ENCODE data around the gene NPY2R. TPM values are rescaled to one million over a fixed set of nuclear protein-coding genes. Genes with fewer than 3 reads are reported as not detected.

The NPY2R gene
- total and polyA plus RNA-seq, 2 of the 13 experiments (the other 11 are each of a cell fraction or from before 2014, with no cell fraction given): not detected

DNA sequence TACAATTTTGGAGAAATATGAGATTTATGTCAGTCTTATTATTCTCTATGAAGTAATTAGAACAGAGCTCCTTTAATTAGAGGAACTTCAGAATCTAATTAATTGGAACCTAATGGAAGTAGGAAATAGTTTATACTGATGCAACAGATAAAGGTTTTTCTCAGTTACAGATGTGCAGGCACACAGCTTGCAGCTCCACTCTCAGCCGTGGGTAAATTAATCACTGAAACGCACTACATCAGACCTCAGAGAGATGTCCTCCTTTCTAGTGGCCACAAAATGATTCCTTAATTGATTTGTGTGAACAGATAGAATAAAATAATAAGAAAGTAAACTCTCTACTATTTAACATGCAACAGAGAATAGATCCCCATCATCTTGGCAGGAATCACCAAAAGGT lies 21.5 kb upstream of the NPY2R start:
- Histone ChIP-seq H3K36me3 (replicated peaks in 1 of 2; ENCODE audit: control insufficient read depth in 1 of 2, insufficient read depth in 2 of 2, low read length in 2 of 2) (no peaks in the 10 kb centered on the region), H3K27ac (ENCODE audit: extremely low read length, insufficient read depth, low read length) (no peak overlapping the region), H3K4me2 (ENCODE audit: low read depth, low read length) (no peak overlapping the region), H3K79me2 (ENCODE audit: insufficient read depth, low read length) (no peaks in the 10 kb centered on the region), H2AFZ (ENCODE audit: low read length) (no peak overlapping the region), H3K4me1 (ENCODE audit: insufficient read depth, low read length) (no peaks in the 10 kb centered on the region), H3K4me3 (replicated peaks in 1 of 3; ENCODE audit: insufficient read depth in 1 of 3, low read depth in 2 of 3, low read length in 3 of 3) (no peak overlapping the region), H3K9ac (ENCODE audit: insufficient read depth, low read depth, low read length) (no peak overlapping the region), H3K27me3 (ENCODE audit: control insufficient read depth in 1 of 2, insufficient read depth in 2 of 2, low read length in 2 of 2) (no peaks in the 10 kb centered on the region), H4K20me1 (ENCODE audit: insufficient read depth, low read length) (no peaks in the 10 kb centered on the region), H3K9me3 (ENCODE audit: low read length) (no peaks in the 10 kb centered on the region)
- 0% methylated on average over 2 of the region's 2 CpGs for WGBS (ENCODE audit: low lambda C conversion rate)
- no peak for TF ChIP-seq TAF1 (CRISPR knock-in tag; IDR thresholded peaks at IDR 0.05)
- TF ChIP-seq MAFF (IDR thresholded peaks at IDR 0.05; ENCODE audit: low read depth, low read length): no peak
- no peak for TF ChIP-seq SMAD9 (CRISPR knock-in tag; IDR thresholded peaks at IDR 0.05)
- TF ChIP-seq, protein P1, sequence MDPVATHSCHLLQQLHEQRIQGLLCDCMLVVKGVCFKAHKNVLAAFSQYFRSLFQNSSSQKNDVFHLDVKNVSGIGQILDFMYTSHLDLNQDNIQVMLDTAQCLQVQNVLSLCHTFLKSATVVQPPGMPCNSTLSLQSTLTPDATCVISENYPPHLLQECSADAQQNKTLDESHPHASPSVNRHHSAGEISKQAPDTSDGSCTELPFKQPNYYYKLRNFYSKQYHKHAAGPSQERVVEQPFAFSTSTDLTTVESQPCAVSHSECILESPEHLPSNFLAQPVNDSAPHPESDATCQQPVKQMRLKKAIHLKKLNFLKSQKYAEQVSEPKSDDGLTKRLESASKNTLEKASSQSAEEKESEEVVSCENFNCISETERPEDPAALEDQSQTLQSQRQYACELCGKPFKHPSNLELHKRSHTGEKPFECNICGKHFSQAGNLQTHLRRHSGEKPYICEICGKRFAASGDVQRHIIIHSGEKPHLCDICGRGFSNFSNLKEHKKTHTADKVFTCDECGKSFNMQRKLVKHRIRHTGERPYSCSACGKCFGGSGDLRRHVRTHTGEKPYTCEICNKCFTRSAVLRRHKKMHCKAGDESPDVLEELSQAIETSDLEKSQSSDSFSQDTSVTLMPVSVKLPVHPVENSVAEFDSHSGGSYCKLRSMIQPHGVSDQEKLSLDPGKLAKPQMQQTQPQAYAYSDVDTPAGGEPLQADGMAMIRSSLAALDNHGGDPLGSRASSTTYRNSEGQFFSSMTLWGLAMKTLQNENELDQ (CRISPR knock-in tag; IDR thresholded peaks at IDR 0.05; ENCODE audit: borderline replicate concordance): no peak
- TF ChIP-seq, protein P2, sequence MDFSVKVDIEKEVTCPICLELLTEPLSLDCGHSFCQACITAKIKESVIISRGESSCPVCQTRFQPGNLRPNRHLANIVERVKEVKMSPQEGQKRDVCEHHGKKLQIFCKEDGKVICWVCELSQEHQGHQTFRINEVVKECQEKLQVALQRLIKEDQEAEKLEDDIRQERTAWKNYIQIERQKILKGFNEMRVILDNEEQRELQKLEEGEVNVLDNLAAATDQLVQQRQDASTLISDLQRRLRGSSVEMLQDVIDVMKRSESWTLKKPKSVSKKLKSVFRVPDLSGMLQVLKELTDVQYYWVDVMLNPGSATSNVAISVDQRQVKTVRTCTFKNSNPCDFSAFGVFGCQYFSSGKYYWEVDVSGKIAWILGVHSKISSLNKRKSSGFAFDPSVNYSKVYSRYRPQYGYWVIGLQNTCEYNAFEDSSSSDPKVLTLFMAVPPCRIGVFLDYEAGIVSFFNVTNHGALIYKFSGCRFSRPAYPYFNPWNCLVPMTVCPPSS (IDR thresholded peaks at IDR 0.05): no peak
- no peak for TF ChIP-seq CBFB (CRISPR knock-in tag; IDR thresholded peaks at IDR 0.05)
- no peak for TF ChIP-seq TOPORS (CRISPR knock-in tag; IDR thresholded peaks at IDR 0.05)
- TF ChIP-seq ZNF589 (CRISPR knock-in tag; conservative IDR thresholded peaks at IDR 0.05): no peak
- TF ChIP-seq FOSL2 (CRISPR knock-in tag; IDR thresholded peaks at IDR 0.05): no peak
- no peak for TF ChIP-seq ZNF331 (CRISPR knock-in tag; IDR thresholded peaks at IDR 0.05)
- TF ChIP-seq, protein P3, sequence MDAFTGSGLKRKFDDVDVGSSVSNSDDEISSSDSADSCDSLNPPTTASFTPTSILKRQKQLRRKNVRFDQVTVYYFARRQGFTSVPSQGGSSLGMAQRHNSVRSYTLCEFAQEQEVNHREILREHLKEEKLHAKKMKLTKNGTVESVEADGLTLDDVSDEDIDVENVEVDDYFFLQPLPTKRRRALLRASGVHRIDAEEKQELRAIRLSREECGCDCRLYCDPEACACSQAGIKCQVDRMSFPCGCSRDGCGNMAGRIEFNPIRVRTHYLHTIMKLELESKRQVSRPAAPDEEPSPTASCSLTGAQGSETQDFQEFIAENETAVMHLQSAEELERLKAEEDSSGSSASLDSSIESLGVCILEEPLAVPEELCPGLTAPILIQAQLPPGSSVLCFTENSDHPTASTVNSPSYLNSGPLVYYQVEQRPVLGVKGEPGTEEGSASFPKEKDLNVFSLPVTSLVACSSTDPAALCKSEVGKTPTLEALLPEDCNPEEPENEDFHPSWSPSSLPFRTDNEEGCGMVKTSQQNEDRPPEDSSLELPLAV (CRISPR knock-in tag; conservative IDR thresholded peaks at IDR 0.05; ENCODE audit: low read depth): no peak
- TF ChIP-seq, protein P4, sequence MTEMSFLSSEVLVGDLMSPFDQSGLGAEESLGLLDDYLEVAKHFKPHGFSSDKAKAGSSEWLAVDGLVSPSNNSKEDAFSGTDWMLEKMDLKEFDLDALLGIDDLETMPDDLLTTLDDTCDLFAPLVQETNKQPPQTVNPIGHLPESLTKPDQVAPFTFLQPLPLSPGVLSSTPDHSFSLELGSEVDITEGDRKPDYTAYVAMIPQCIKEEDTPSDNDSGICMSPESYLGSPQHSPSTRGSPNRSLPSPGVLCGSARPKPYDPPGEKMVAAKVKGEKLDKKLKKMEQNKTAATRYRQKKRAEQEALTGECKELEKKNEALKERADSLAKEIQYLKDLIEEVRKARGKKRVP (CRISPR knock-in tag; IDR thresholded peaks at IDR 0.05): no peak
- TF ChIP-seq, protein P5, sequence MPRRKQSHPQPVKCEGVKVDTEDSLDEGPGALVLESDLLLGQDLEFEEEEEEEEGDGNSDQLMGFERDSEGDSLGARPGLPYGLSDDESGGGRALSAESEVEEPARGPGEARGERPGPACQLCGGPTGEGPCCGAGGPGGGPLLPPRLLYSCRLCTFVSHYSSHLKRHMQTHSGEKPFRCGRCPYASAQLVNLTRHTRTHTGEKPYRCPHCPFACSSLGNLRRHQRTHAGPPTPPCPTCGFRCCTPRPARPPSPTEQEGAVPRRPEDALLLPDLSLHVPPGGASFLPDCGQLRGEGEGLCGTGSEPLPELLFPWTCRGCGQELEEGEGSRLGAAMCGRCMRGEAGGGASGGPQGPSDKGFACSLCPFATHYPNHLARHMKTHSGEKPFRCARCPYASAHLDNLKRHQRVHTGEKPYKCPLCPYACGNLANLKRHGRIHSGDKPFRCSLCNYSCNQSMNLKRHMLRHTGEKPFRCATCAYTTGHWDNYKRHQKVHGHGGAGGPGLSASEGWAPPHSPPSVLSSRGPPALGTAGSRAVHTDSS (CRISPR knock-in tag; conservative IDR thresholded peaks at IDR 0.05): no peak
- no peak for TF ChIP-seq ZBTB1 (CRISPR knock-in tag; IDR thresholded peaks at IDR 0.05; ENCODE audit: borderline replicate concordance)
- no peak for TF ChIP-seq ZNF335 (CRISPR knock-in tag; IDR thresholded peaks at IDR 0.05)
- TF ChIP-seq, protein P6, sequence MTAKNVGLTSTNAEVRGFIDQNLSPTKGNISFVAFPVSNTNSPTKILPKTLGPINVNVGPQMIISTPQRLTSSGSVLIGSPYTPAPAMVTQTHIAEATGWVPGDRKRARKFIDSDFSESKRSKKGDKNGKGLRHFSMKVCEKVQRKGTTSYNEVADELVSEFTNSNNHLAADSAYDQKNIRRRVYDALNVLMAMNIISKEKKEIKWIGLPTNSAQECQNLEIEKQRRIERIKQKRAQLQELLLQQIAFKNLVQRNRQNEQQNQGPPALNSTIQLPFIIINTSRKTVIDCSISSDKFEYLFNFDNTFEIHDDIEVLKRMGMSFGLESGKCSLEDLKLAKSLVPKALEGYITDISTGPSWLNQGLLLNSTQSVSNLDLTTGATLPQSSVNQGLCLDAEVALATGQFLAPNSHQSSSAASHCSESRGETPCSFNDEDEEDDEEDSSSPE (CRISPR knock-in tag; IDR thresholded peaks at IDR 0.05): no peak
- TF ChIP-seq ZNF24 (IDR thresholded peaks at IDR 0.05): no peak
- FAIRE-seq: no peak
- POLR2A ChIA-PET: no interaction called here
- in situ Hi-C loops (cut with HindIII; ENCODE audit: extremely low pct_ligation_motif_present, low pct_unique_long_range_greater_than_20kb): no loop called here
- intact Hi-C loops (cut with micrococcal nuclease; ENCODE audit: unreplicated experiment): no loop called here
- no peak for ATAC-seq
- CTCF ChIA-PET (ENCODE audit: low intra/inter-chr PET ratio, low total read pairs): no interaction called here
- no peak for DNase-seq (ENCODE audit: low spot score)
- no TSS peak for BruUV-seq (replicated peaks)
